ENCODE results near the gene SSR1.

- TF ChIP-seq, protein P1, sequence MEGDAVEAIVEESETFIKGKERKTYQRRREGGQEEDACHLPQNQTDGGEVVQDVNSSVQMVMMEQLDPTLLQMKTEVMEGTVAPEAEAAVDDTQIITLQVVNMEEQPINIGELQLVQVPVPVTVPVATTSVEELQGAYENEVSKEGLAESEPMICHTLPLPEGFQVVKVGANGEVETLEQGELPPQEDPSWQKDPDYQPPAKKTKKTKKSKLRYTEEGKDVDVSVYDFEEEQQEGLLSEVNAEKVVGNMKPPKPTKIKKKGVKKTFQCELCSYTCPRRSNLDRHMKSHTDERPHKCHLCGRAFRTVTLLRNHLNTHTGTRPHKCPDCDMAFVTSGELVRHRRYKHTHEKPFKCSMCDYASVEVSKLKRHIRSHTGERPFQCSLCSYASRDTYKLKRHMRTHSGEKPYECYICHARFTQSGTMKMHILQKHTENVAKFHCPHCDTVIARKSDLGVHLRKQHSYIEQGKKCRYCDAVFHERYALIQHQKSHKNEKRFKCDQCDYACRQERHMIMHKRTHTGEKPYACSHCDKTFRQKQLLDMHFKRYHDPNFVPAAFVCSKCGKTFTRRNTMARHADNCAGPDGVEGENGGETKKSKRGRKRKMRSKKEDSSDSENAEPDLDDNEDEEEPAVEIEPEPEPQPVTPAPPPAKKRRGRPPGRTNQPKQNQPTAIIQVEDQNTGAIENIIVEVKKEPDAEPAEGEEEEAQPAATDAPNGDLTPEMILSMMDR (conservative IDR thresholded peaks at IDR 0.05 in 1 of 2, IDR thresholded peaks at IDR 0.05 in 1 of 2; ENCODE audit: low read depth in 1 of 2, low read length in 2 of 2), result no peak
- no peak for TF ChIP-seq EZH2 (IDR thresholded peaks at IDR 0.05; ENCODE audit: low read length, missing control alignments)
Measured at GRCh38 chr6:7309050-7309449, 3.9 kb downstream of the SSR1 start.
